ENCODE results near the gene MED1. TPM values are rescaled to one million over a fixed set of nuclear protein-coding genes. Genes with fewer than 3 reads are reported as not detected.

MED1 gene
- total and polyA plus RNA-seq, 3 donors from 2014 or later: 31.1 to 32.8 (median 32.3) TPM

DNA sequence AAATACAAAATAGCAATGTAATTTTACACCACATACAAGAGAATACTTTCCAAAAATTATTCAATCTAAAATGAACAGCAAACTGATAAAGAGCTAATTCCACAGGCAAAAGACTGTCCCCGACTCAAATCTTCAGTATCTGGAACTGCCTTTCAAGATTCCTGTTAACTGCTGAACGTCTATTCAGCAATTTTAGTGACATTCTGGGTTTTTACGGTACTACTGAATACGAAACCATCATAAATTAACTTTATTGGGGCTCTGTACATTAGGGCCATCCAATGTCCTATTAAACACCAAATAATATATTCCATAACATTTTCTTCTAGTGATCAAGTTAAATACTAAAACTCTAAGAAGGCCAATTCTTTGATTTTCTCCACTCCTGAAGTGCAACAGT lies 51.3 kb downstream of the MED1 start:
- Histone ChIP-seq H3K36me3 (ENCODE audit: low read depth, missing control alignments) (no peaks in the 10 kb centered on the region), H3K27ac (peak overlapping the region in 1 of 2 donors; percentile 95), H3K4me1 (peaks cover 12% of the 10 kb centered on the region), H3K9me3 (no peaks in the 10 kb centered on the region), H3K27me3 (no peaks in the 10 kb centered on the region), H3K4me3 (peak overlapping the region in 1 of 2 donors; percentile 92)
- intact Hi-C loops (cut with DNase I; ENCODE audit: low total_unique reads): no loop called here
- WGBS, 2 donors: 25 to 46% methylated on average over 4 of the region's 4 CpGs
- no peak for TF ChIP-seq POLR2A (IDR thresholded peaks at IDR 0.05)
- TF ChIP-seq, protein P1, sequence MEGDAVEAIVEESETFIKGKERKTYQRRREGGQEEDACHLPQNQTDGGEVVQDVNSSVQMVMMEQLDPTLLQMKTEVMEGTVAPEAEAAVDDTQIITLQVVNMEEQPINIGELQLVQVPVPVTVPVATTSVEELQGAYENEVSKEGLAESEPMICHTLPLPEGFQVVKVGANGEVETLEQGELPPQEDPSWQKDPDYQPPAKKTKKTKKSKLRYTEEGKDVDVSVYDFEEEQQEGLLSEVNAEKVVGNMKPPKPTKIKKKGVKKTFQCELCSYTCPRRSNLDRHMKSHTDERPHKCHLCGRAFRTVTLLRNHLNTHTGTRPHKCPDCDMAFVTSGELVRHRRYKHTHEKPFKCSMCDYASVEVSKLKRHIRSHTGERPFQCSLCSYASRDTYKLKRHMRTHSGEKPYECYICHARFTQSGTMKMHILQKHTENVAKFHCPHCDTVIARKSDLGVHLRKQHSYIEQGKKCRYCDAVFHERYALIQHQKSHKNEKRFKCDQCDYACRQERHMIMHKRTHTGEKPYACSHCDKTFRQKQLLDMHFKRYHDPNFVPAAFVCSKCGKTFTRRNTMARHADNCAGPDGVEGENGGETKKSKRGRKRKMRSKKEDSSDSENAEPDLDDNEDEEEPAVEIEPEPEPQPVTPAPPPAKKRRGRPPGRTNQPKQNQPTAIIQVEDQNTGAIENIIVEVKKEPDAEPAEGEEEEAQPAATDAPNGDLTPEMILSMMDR (IDR thresholded peaks at IDR 0.05): no peak
- no peak for DNase-seq

DNA sequence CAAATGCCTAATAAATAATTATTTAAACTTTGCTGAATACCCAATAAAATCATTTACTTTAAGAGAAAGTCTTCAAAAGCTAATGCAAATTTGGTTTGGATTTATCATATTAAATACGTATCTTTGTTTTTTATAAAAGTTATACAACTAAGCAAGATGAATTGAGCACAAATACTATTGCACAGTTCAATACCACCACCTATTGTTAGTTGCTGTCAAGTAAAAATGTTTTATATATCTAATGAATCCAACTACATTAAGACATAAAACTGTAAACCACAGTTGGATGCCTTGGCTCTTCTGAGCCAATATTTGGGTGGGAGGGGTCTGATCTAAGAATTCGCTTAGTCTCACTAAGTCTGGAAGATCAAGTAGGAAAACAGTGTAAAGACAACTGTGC lies 57.3 kb downstream of the MED1 start:
- TF ChIP-seq, protein P1 (IDR thresholded peaks at IDR 0.05): no peak
- no peak for TF ChIP-seq POLR2A (IDR thresholded peaks at IDR 0.05)
- peak; percentile 2 for DNase-seq
- peaks cover 8% of the 10 kb centered on the region for H3K4me1 ChIP-seq
- H3K4me3 ChIP-seq: no peak overlapping the region
- H3K9me3 ChIP-seq: no peaks in the 10 kb centered on the region
- intact Hi-C loops (cut with DNase I; ENCODE audit: low total_unique reads): no loop called here
- no peak overlapping the region for H3K27ac ChIP-seq
- H3K36me3 ChIP-seq (ENCODE audit: low read depth, missing control alignments): no peaks in the 10 kb centered on the region
- 47 to 48% methylated on average over 2 of the region's 2 CpGs for WGBS, 2 donors
- H3K27me3 ChIP-seq: no peaks in the 10 kb centered on the region

DNA sequence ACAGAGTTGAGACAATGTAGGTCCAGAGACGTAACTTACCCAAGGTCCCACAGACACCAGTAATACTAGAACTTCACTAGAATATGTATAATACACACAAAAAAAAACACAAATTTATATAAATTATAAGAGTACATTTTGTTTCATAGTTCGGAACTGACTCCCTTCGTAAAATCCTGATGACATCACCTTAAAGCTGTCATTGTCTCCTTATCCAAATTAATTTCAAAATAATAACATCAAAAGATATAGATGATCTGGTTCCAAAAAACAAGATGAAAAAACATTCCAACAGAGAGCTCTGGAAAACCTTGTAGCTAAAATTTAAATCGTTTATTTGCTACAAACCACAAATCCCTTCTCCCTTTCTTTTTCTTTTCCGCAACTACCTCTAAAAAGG lies 59.6 kb downstream of the MED1 start:
- H3K4me3 ChIP-seq: no peak overlapping the region
- TF ChIP-seq, protein P1 (IDR thresholded peaks at IDR 0.05): no peak
- no peak for TF ChIP-seq POLR2A (IDR thresholded peaks at IDR 0.05)
- peaks cover 7% of the 10 kb centered on the region for H3K4me1 ChIP-seq
- intact Hi-C loops (cut with DNase I; ENCODE audit: low total_unique reads): no loop called here
- no peak for DNase-seq
- no peak overlapping the region for H3K27ac ChIP-seq
- H3K9me3 ChIP-seq: no peaks in the 10 kb centered on the region
- no peaks in the 10 kb centered on the region for H3K36me3 ChIP-seq (ENCODE audit: low read depth, missing control alignments)
- WGBS, 2 donors: 55 to 74% methylated on average over 5 of the region's 5 CpGs
- no peaks in the 10 kb centered on the region for H3K27me3 ChIP-seq

DNA sequence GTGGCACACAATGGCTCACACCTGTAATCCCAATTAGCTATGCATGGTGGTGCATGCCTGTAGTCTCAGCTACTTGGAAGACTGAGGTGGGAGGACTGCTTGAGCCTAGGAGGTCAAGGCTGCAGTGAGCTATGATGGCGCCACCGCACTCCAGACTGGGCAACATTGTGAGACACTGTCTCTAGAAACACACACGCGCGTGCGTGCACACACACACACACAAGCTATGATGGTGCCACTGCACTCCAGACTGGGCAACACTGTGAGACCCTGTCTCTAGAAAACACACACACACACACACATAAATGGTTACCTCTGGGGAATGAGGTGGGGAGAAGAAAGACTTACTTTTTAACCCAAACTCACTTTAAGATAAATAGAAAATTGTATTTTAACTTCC lies 66.0 kb downstream of the MED1 start:
- Histone ChIP-seq H3K27me3 (no peaks in the 10 kb centered on the region), H3K4me3 (no peak overlapping the region), H3K27ac (no peak overlapping the region), H3K36me3 (ENCODE audit: low read depth, missing control alignments) (no peaks in the 10 kb centered on the region), H3K4me1 (peaks cover 5% of the 10 kb centered on the region), H3K9me3 (no peaks in the 10 kb centered on the region)
- no peak for TF ChIP-seq POLR2A (IDR thresholded peaks at IDR 0.05)
- TF ChIP-seq, protein P1 (IDR thresholded peaks at IDR 0.05): no peak
- intact Hi-C loops (cut with DNase I; ENCODE audit: low total_unique reads): no loop called here
- no peak for DNase-seq
- WGBS, 2 donors: 94% methylated on average over 6 of the region's 6 CpGs

DNA sequence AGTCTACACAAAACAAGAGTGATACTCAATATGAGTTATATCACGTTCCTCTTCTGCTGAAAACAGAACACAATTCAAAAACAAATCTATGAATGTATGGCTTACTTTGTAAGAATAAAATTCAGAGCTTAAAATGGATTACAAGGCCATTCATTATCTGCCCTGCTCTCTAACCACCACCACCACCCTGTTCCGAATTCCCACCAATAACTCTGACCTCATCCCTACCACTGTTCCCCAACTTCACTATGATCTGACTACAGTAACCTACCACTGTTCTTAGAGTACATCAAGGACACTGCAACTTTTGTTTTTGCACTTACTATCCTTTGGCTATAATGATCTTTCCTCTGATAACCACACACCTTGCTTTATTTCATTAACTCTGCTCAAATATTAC lies 70.9 kb downstream of the MED1 start:
- Histone ChIP-seq H3K4me3 (no peak overlapping the region), H3K9me3 (no peaks in the 10 kb centered on the region), H3K27ac (no peak overlapping the region), H3K27me3 (no peaks in the 10 kb centered on the region), H3K36me3 (ENCODE audit: low read depth, missing control alignments) (no peaks in the 10 kb centered on the region), H3K4me1 (peaks cover 5% of the 10 kb centered on the region)
- no peak for DNase-seq
- TF ChIP-seq POLR2A (IDR thresholded peaks at IDR 0.05): no peak
- TF ChIP-seq, protein P1 (IDR thresholded peaks at IDR 0.05): no peak
- 63 to 79% methylated on average over 2 of the region's 2 CpGs for WGBS, 2 donors
- intact Hi-C loops (cut with DNase I; ENCODE audit: low total_unique reads): no loop called here
